ENCODE measurements around the gene ING4.

DNA sequence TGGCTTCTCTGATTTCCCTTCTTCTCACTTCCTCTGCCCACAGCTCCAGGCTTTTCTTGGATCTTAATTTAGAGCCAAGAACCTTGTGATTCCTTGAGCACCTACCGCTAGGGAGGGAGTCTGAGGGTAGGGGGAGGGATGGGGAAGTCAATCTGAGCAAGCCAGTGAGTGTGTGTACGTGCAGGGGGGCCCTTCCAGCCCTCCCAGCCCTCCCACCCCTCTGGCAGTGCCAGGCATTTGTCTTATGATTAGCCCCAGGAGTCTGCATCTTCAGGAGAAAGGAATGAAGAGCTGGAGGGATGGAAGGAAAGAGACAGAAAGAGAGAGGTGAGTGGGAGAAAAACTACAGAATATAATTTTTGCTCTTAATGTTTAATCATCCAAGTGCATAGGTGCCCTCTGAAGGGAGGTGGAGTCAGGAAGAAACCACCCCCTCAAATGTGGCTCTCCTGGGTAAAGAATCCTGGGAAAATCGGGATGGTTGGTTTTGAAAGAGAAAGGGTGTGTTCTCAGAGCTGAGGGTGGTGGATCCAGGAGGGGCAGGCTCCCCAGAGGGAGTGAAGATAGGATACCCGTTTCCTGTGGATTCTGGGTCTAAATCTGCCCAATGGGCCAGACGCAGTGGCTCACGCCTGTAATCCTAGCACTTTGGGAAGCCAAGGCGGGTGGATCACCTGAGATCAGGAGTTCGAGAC, 35.6 kb upstream of the ING4 start:
- TF ChIP-seq CTCF (IDR thresholded peaks at IDR 0.05) (no peak), POLR2A (IDR thresholded peaks at IDR 0.05; ENCODE audit: low read depth) (no peak), POLR2AphosphoS5 (IDR thresholded peaks at IDR 0.05) (no peak)

All from esophagus muscularis mucosa (tissue), 3 donors.